Right renal pelvis (tissue), 4 donors: Measurements from ENCODE around the gene RNF141. TPM values are rescaled to one million over a fixed set of nuclear protein-coding genes. Genes with fewer than 3 reads are reported as not detected.

ENCODE experiments used
- DNase-seq, 4 donors: peaks; one replicate each; pipeline ENCODE4 v3.0.0-alpha.2; 2013; ENCODE audit warnings: low read depth in 4 of 4, low spot score in 3 of 4, missing footprints in 1 of 4
- polyA plus RNA-seq, 4 donors: library from polyadenylated mRNA; unstranded; fragments of 120-200 nt; gene quantifications; one replicate each; pipeline ENCODE4 v1.2.1, GENCODE V29; 2013; ENCODE audit not compliant: insufficient read length in 4 of 4

RNF141 gene
- polyA plus RNA-seq, 4 donors = 39.5 to 54.3 (median 50.7) TPM

DNA sequence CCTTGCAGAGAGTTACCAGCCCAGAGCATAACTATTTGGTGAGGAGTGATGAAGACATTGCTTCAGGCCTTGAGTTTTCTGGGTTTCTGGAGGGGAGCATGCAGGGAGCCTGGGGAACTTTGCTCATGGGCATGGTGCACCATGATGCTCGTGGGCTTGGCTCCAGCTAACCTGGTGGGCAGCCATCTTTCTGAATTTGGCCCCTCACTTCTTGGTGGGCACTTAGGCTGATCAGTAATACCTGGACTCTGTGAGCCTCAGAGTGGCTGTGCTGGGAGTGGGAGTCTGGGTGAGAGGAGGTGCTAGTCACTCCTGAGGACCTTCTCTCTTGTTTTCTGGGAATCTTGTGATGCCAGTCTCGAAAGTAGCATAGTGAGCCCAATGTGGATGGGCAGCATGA is 55.3 kb downstream of the RNF141 start:
- no peak for DNase-seq

DNA sequence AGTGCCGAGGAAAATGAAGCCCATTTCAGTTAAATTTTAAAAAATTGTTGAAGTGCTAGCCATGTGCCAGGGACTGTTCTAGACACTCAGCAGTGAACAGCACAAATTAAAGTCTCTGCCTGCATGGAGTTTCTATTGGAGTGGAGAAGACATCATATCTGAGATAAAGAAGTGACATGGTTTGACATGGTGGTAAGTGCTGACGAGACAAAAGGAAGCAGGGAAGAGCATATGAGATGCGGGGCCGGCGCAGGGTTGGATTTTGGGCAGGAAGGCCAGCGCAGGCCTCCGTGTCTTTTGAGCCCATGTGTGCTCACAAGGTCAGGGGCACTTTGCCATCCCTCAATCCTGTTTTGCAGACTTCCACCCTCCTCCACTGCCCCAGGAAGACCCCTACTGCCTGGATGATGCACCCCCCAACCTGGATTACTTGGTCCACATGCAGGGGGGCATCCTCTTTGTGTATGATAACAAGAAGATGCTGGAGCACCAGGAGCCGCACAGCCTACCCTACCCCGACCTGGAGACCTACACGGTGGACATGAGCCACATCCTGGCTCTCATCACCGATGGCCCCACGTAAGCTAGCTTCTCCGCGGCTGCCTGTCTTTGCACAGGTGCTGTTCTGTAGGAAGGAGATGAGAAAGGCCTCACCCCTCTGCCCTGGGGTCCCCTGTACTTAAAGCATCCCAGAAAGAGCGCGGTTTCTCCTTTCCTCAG is 56.4 kb downstream of the RNF141 start:
- DNase-seq = no peak

GRCh38 chr11:10483584-10483983 is 57.4 kb downstream of the RNF141 start:
- DNase-seq = no peak

DNA sequence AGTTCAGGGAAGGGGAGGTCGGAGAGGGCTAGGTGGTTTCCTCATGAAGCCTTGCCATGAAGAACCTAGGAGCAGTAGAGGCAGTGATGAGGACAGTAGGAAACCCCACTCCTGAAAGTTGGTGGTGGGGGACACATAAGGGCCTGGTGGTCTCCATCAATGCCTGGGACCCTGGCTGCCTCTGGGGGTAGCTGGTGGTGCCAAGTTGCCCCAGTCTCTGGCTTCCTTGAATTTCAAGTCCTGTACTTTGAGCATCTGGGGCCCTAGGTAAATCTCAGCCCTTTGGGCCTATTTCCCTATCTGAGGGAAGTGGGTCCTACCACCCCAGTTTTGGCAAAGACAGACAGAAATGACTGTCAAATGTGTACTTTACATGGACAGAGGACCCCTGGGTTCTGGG is 57.8 kb downstream of the RNF141 start:
- no peak for DNase-seq

GRCh38 chr11:10481560-10482349 is 59.2 kb downstream of the RNF141 start:
- no peak for DNase-seq

DNA sequence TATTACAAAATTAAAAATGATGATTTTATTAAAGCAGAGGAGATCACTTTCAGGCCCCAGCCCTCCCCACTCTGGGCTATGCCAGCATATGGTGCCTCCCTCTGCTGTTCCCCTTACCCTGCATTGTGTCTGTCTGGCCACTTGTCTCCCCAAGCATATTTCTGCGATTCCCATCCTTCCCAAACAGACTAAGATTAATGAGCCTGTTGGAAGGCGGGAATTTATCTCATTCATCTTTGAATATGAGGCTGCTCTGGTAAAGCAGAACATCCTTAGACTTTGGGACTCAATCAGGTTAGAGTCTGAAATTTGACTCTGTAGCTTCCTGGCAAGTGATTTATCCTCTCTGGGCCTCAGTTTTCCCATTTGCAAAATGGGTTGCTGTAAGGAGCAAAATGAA is 60.2 kb downstream of the RNF141 start:
- DNase-seq = no peak

DNA sequence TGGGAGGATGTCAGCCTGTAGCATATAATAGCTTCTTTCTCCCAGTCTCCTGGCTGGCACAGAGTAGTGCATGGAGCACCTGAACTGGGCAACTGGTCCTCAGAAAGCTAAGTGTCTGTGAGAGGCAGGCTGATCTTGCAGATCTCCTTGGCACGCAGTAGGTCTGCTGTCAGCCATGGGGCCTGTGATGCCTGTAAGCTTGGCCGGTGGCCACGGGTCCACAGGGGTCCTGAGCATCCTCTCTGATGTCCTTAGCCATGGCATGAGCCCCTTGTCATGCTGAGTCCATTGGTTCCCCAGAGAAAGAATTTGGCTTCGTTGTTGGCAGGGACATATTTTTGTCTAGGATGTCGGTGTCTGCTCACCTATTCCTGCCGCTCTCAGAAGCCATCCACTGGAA is 61.0 kb downstream of the RNF141 start:
- DNase-seq = no peak

DNA sequence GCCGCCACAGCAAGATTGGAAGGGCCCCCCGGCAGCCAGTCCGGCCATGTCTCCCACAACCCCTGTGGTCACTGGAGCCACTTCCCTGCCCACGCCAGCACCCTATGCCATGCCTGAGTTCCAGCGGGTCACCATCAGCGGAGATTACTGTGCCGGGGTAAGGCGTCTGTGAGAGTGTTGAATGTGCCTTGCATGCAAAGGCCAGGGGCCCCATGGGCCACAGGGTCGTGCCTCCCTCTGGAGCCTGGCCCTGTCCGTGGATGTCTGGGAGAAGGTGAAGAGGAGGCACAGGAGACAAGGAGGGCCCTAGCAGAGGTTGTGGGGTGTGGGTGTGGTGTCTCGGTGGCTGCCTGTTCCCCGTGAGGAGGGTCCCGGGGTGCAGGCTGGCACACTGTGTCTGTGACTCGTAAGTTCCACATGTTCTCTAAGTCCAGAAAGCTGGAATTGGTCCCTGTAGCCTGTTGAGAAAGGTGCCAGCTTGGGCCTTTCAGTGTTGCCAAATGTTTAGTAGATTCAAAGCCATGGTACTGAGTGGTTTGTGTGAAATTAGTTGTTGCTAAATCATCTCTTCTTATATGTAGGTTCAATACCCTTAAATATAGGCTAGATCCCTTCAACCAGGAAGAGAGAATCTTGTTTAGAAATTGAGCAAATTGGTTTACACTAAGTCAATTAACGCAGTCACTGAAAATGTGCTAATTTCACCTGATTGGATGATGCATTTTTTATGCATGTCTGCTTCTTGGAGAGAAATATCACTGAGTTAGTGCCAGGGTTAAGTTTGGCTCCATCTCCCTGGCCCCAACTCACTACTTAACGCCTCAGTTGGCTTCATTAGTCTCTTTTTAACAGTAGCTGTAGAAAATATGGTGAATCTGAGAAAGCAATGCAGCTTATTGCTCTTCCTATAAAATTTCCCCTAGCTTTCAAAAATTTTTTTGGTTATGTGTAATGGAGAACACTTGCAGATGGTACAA is 62.1 kb downstream of the RNF141 start:
- no peak for DNase-seq

- no peak for DNase-seq
Observed at GRCh38 chr11:10478066-10478465, 62.9 kb downstream of the RNF141 start.

- DNase-seq = no peak
Observed at GRCh38 chr11:10477690-10478046, 63.3 kb downstream of the RNF141 start.

DNA sequence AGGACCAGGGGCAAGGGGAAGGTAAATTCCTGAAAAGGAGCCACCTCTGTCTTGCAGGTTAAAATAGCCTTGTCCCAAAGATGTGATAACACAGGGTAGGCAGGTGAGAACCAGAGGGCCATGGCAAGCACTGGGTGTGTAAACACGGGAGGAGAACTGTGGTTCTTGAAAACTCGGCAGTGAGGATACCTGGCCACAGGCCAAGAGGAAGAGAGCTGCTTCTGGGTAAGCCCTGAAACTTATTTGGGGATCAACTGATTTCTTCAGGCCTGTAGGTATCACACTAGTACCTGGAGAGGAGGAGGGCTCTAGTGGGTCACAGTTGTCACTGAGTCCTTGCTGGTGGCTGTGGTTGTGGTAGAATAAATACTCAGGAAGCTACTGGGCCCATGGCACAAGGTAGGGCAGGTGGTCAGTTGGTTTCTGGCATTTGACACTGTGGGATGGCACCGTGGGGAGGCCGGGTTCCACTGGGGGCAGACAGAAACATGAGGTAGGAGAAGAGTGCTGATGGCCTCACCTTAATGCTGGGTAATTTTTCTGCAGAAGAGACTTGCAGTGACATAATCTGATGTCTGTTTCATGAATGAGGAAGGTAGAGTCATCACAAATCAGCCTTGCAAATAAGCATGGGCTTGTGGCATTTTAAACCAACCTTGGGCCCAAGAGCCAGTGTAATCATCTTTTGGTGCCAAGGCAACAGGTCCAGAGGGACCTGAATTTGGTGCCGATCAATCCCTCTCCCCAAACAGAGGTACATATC is 63.9 kb downstream of the RNF141 start:
- no peak for DNase-seq

DNA sequence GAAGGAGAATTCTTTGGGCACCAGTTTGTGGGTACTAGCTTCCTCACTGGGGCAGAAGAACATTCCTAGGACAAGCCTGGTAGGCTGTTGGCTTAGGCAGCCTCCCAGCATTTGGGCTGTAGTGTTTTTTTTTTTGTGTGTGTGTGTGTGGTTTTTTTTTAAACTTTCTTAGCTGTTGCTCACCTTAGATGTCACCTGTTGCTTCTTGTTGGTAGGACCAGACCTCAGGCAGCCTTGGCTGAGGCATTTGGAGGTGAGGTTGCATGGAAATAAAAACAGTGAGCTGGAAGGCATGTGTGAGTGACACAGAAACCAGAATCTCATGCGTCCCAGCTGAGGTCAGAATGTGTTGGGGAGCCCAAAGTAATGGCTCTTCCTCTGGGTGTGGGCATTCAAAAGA is 64.6 kb downstream of the RNF141 start:
- DNase-seq = no peak

DNA sequence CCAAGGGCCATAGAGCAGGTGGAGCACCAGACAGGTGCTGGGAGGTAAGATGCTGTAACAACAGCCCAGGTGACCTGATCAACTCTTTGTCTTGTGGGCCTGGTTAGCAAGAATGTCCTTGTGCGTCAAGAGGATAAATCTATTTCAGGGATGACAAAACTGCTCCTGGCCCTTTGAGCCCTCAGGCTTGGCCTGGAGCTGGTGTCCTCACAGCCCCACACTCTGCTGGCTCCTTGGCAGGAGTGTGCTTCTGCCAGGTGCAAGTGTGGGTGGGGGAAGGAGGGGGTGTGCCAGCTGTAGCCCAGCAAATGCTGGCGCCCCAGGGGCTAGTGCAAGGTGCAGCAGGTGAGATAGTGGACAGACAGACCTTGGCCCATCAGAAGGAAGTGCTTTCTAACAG is 66.4 kb downstream of the RNF141 start:
- DNase-seq = no peak

DNA sequence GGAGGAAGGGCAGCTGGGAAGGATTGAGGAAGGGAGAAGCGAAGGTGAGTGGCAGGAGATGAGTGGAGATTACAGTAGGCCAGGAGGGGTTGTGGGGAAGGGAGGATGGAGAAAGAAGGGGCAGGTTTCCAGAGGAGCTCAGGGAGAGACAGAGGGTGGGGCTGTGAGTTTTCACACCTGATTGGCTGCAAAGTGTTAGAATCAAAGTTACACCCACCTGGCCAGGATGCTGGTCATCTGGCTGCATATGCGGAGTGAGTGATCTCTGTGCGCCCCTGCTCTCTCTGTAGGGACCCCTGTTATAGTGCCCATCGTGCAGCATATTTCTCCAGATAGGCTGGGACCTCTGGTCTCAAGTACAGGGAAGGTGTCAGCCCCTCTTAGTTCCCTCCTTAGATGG is 67.6 kb downstream of the RNF141 start:
- DNase-seq = no peak

DNA sequence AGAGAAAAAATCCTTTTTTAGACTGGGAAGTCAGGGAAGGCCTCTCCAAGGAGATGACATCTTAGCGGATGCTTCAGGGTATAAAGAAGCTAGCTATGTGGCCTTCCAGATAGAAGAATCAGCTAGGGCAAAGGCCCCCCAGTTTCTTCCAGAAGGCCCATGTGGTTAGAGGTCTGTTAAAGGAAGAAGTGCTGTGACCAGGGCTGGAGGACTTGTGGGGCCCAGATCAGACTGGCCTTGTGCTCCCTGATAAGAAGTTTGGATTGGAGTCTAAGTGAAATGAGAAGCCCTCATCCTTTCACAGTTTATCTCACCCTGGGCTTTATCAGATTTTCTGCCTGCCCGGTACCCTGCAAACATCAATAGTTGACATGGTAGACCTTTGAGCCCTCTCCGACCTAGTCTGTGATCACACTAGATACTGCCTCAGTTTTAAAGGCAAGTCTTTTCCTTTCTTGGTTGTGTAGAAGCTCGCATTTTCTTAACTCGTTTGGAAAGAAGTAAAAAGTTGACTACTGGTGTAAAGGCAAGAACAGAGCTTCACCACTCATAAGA is 78.2 kb downstream of the RNF141 start:
- DNase-seq = no peak

Other genes starting within 250 kb of the RNF141 start
- gene SBF2, start 247.0 kb downstream of the RNF141 start, polyA plus RNA-seq = 10 to 100 TPM; 45.9 to 56.5 (median 49.8) TPM
- 10 to 100 TPM in 1 of 4 donors, 1 to 10 TPM in 3; 7.4 to 14.4 (median 9.1) TPM for gene ADM, start 236.1 kb downstream of the RNF141 start, polyA plus RNA-seq
- gene AMPD3, start 85.9 kb downstream of the RNF141 start, polyA plus RNA-seq = 1 to 10 TPM; 5.2 to 6.0 (median 5.4) TPM
- 10 to 100 TPM; 54.7 to 94.4 (median 65.5) TPM for gene LYVE1, start 27.5 kb upstream of the RNF141 start, polyA plus RNA-seq
- gene IRAG1, start 152.6 kb upstream of the RNF141 start, polyA plus RNA-seq = 10 to 100 TPM in 1 of 4 donors, 1 to 10 TPM in 3; 8.7 to 12.9 (median 9.7) TPM
- 10 to 100 TPM; 59.1 to 73.0 (median 68.0) TPM for gene CTR9, start 210.1 kb upstream of the RNF141 start, polyA plus RNA-seq